Tongue (tissue), 2 donors: ENCODE measurements around the gene MMP24. TPM values are rescaled to one million over a fixed set of nuclear protein-coding genes. Genes with fewer than 3 reads are reported as not detected.
"Not testable (repeated sequence)": the region's sequence is repeated elsewhere in the genome, so short reads cannot be mapped to it uniquely, and the experiment has no call there.

ENCODE experiments used
- DNase-seq: peaks from one replicate; pipeline ENCODE4 v3.0.0-alpha.2; 2015
- total RNA-seq: library from RNA; depleted of rRNA; stranded (reverse); fragments of >200 nt; gene quantifications from one replicate; pipeline ENCODE4 v1.2.3, GENCODE V29; 2014

MMP24 gene
- total RNA-seq: 0.10 TPM

GRCh38 chr20:35226126-35226883, at the start of gene MMP24:
Gene MMP24 (plus strand): TSS chr20:35226690. CDS start chr20:35226739, 49 bp downstream.
- no peak for DNase-seq

GRCh38 chr20:35179292-35180212, 46.9 kb upstream of the MMP24 start:
- no peak for DNase-seq

- no peak for DNase-seq
Observed at GRCh38 chr20:35180266-35180665, 46.2 kb upstream of the MMP24 start.

- DNase-seq: no peak
Observed at GRCh38 chr20:35181731-35182130, 44.8 kb upstream of the MMP24 start.

GRCh38 chr20:35186691-35187289, 39.7 kb upstream of the MMP24 start:
- DNase-seq: not testable (repeated sequence)

GRCh38 chr20:35187584-35188190, 38.8 kb upstream of the MMP24 start:
- DNase-seq: no peak

- DNase-seq: not testable (repeated sequence)
Observed at GRCh38 chr20:35189223-35189622, 37.3 kb upstream of the MMP24 start.

GRCh38 chr20:35190556-35190955, 35.9 kb upstream of the MMP24 start:
- no peak for DNase-seq

- no peak for DNase-seq
Observed at GRCh38 chr20:35191419-35192117, 34.9 kb upstream of the MMP24 start.

GRCh38 chr20:35192118-35192872, 34.2 kb upstream of the MMP24 start:
- DNase-seq: peak; percentile 26

- DNase-seq: not testable (repeated sequence)
Observed at GRCh38 chr20:35193031-35193791, 33.3 kb upstream of the MMP24 start.

- no peak for DNase-seq
Observed at GRCh38 chr20:35196313-35196712, 30.2 kb upstream of the MMP24 start.

- DNase-seq: no peak
Observed at GRCh38 chr20:35199740-35200139, 26.8 kb upstream of the MMP24 start.

- no peak for DNase-seq
Observed at GRCh38 chr20:35200267-35200666, 26.2 kb upstream of the MMP24 start.

GRCh38 chr20:35201467-35201866, 25.0 kb upstream of the MMP24 start:
- not testable (repeated sequence) for DNase-seq

GRCh38 chr20:35206802-35207201, 19.7 kb upstream of the MMP24 start:
- DNase-seq: no peak

- peak; percentile 90 for DNase-seq
Observed at GRCh38 chr20:35207950-35208611, 18.4 kb upstream of the MMP24 start.

GRCh38 chr20:35215066-35215956, 11.2 kb upstream of the MMP24 start:
- no peak for DNase-seq
